B cell (primary cell): ENCODE data around the gene ATP8A2. TPM values are rescaled to one million over a fixed set of nuclear protein-coding genes. Genes with fewer than 3 reads are reported as not detected.

ENCODE experiments used
- ATAC-seq: fragments of 200-7000 bp; cut with Tn5 transposase; one replicate; pipeline ENCODE4 v1.10.0; 2021; ENCODE audit warnings: low read depth, mild to moderate bottlenecking, moderate number of reproducible peaks, moderate library complexity
- CTCF ChIA-PET: fragments of 350-600 bp; sonication (Branson Sonifier 250); formaldehyde crosslinking; loops from one replicate; lab custom pipeline; 2021; ENCODE audit warnings: antibody characterized with exemption, inconsistent platforms; lab: Charles Lee
- POLR2A ChIA-PET: fragments of 350-600 bp; sonication (Branson Sonifier 250); formaldehyde crosslinking; loops from one replicate; lab custom pipeline; 2021; ENCODE audit warnings: antibody characterized with exemption; lab: Charles Lee
- DNase-seq: peaks from one replicate; pipeline ENCODE4 v3.0.0; 2013
- H2AFZ ChIP-seq: 2 replicates; pipeline ENCODE4 v1.6.1; 2012; ENCODE audit warnings: mild to moderate bottlenecking, low read depth, low read length; ENCODE audit not compliant: insufficient read depth, poor library complexity, severe bottlenecking
- H3K27ac ChIP-seq, 2 donors: 1 replicate in 1 of 2; 2 replicates in 1 of 2; pipeline ENCODE4 v1.5.1; 2012 to 2013; ENCODE audit warnings: low read length in 2 of 2, mild to moderate bottlenecking in 2 of 2, moderate library complexity in 1 of 2
- H3K27me3 ChIP-seq, 4 experiments: fragments of 200-600 bp in 1 of 4; sonication (generic) in 1 of 4; replicated peaks in 1 of 4; 1 replicate in 2 of 4; 2 replicates in 2 of 4; pipeline versions ENCODE4 v1.6.1 to v1.7.0; 2013 to 2016; ENCODE audit warnings: low read length in 3 of 4, mild to moderate bottlenecking in 2 of 4, mixed read lengths in 1 of 4, moderate library complexity in 1 of 4; ENCODE audit not compliant: insufficient read depth in 4 of 4, control insufficient read depth in 3 of 4; ENCODE audit errors: control extremely low read depth in 1 of 4
- H3K36me3 ChIP-seq, 2 experiments: replicated peaks in 1 of 2; 1 replicate in 1 of 2; 2 replicates in 1 of 2; pipeline versions ENCODE4 v1.6.1 to v1.7.1; 2013; ENCODE audit warnings: low read length in 1 of 2; ENCODE audit not compliant: insufficient read depth in 2 of 2, control insufficient read depth in 1 of 2; ENCODE audit errors: control extremely low read depth in 1 of 2, extremely low read depth in 1 of 2
- H3K4me1 ChIP-seq, 2 donors: fragments of 200-600 bp in 1 of 2; sonication (generic) in 1 of 2; 1 replicate in 1 of 2; 2 replicates in 1 of 2; pipeline versions ENCODE4 v1.5.1 to v1.6.1; 2013 to 2017; ENCODE audit warnings: low read length in 2 of 2; ENCODE audit not compliant: control insufficient read depth in 2 of 2, insufficient read depth in 2 of 2
- H3K4me2 ChIP-seq: replicated peaks from 2 replicates; pipeline ENCODE3; 2012; ENCODE audit warnings: mild to moderate bottlenecking, low read depth, low read length; ENCODE audit not compliant: poor library complexity, severe bottlenecking
- H3K4me3 ChIP-seq, 5 experiments: fragments of 200-600 bp in 1 of 5; sonication (generic) in 1 of 5; 1 replicate in 3 of 5; 2 replicates in 2 of 5; pipeline versions ENCODE4 v1.5.1 to v1.7.0; 2011 to 2016; ENCODE audit warnings: low read length in 4 of 5, mild to moderate bottlenecking in 4 of 5, low read depth in 2 of 5, control low read depth in 1 of 5, moderate library complexity in 1 of 5; ENCODE audit not compliant: insufficient read depth in 1 of 5; ENCODE audit errors: control extremely low read depth in 1 of 5, extremely low read depth in 1 of 5
- H3K79me2 ChIP-seq: fragments of 200-600 bp; sonication (generic); one replicate; pipeline ENCODE4 v1.6.0; 2016; ENCODE audit warnings: low read length; ENCODE audit not compliant: control insufficient read depth, insufficient read depth
- H3K9ac ChIP-seq: fragments of 200-600 bp; sonication (generic); 2 replicates; pipeline ENCODE4 v1.6.1; 2017; ENCODE audit warnings: mild to moderate bottlenecking, low read length, moderate library complexity
- H3K9me3 ChIP-seq, 3 donors: one replicate each; pipeline versions ENCODE4 v1.6.1 to v1.7.1; 2013; ENCODE audit warnings: low read length in 2 of 3; ENCODE audit not compliant: control insufficient read depth in 2 of 3, insufficient read depth in 1 of 3; ENCODE audit errors: control extremely low read depth in 1 of 3
- H4K20me1 ChIP-seq: 2 replicates; pipeline ENCODE4 v1.6.0; 2012; ENCODE audit warnings: mild to moderate bottlenecking, low read length; ENCODE audit not compliant: insufficient read depth, control insufficient read depth, poor library complexity, severe bottlenecking
- H3K27ac Mint-ChIP-seq: one replicate; pipeline ENCODE4 v1.8.0; 2021; ENCODE audit warnings: mixed read lengths
- H3K27me3 Mint-ChIP-seq: one replicate; pipeline ENCODE4 v1.8.0; 2021; ENCODE audit warnings: mixed read lengths
- H3K4me1 Mint-ChIP-seq: one replicate; pipeline ENCODE4 v1.8.0; 2021; ENCODE audit warnings: mixed read lengths
- H3K4me3 Mint-ChIP-seq: one replicate; pipeline ENCODE4 v1.8.0; 2021; ENCODE audit warnings: mixed read lengths
- H3K9me3 Mint-ChIP-seq: one replicate; pipeline ENCODE4 v1.8.0; 2022; ENCODE audit warnings: mixed read lengths; ENCODE audit not compliant: insufficient read depth
- CTCF ChIP-seq: fragments of 200-600 bp; IDR thresholded peaks from one replicate; pipeline ENCODE4 v1.8.0; 2022; ENCODE audit warnings: antibody characterized with exemption, mild to moderate bottlenecking
- EZH2 ChIP-seq: IDR thresholded peaks from 2 replicates; pipeline ENCODE4 v1.6.1; 2012; ENCODE audit warnings: borderline replicate concordance, low read depth, mild to moderate bottlenecking, moderate library complexity, low read length; ENCODE audit not compliant: insufficient read depth, poor library complexity, severe bottlenecking
- WGBS: methylation state at CpG from one replicate; pipeline ENCODE4 v1.1.5; 2013; ENCODE audit warnings: missing lambda C conversion rate; ENCODE audit not compliant: insufficient coverage; 5-methylcytosine and 5-hydroxymethylcytosine counted together
- intact Hi-C: fragments of 100-400 bp; cut with micrococcal nuclease; formaldehyde crosslinking; loops from one replicate; pipeline ENCODE4 v1.10.0; 2022
- polyA plus RNA-seq: library from polyadenylated mRNA; depleted of rRNA; stranded (reverse); fragments of >200 nt; gene quantifications from 2 replicates; pipeline ENCODE4 v1.2.3, GENCODE V29; 2012
- total RNA-seq, 2 donors: library from RNA; stranded (reverse); fragments of 120-200 nt in 1 of 2; gene quantifications; 1 replicate in 1 of 2; 2 replicates in 1 of 2; pipeline versions ENCODE4 v1.2.3 to v1.2.4, GENCODE V29; 2013 to 2022

The ATP8A2 gene
- total and polyA plus RNA-seq, 2 donors (not counting 1 experiment from before 2014, with no cell fraction given): not detected

- no peak overlapping the region for H3K4me3 Mint-ChIP-seq
- WGBS: no CpG with 5 or more reads among the region's 2 CpGs
- ATAC-seq: no peak
These were observed 649.7 kb downstream of the ATP8A2 start for GRCh38 chr13:26021516-26021915.

DNA sequence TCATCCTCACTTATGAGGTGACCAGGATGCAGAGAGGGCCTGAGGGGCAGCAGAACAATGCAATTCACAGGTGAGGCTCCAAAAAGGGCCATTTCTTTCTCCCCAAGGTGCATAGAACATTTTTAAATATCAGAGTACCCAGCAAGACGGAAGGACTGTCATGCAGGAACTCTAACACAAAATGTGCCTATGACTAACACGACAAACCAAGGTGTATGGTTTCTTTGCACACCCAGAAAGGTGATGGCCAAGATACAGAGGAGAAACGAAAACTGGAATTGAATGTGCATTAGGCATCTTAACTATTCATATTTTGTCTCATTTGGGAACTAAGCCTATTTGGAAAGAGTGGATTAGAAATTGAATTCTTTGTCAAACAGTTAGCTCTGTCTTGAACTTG, 650.2 kb downstream of the ATP8A2 start:
- H3K9ac ChIP-seq: no peak overlapping the region
- no peaks in the 10 kb centered on the region for H3K9me3 ChIP-seq
- ChIA-PET POLR2A (no interaction called here), CTCF (no interaction called here)
- no peaks in the 10 kb centered on the region for H3K4me1 Mint-ChIP-seq
- TF ChIP-seq CTCF (no peak), EZH2 (no peak)
- no peaks in the 10 kb centered on the region for H3K36me3 ChIP-seq
- no peak overlapping the region for H3K27ac Mint-ChIP-seq
- no peaks in the 10 kb centered on the region for H3K27me3 ChIP-seq
- no peaks in the 10 kb centered on the region for H3K4me1 ChIP-seq
- no peak overlapping the region for H3K4me2 ChIP-seq
- no peak overlapping the region for H3K4me3 ChIP-seq
- ATAC-seq: no peak
- intact Hi-C loops: no loop called here
- H4K20me1 ChIP-seq: no peaks in the 10 kb centered on the region
- no peak for DNase-seq
- H3K4me3 Mint-ChIP-seq: no peak overlapping the region
- no peak overlapping the region for H2AFZ ChIP-seq
- no peaks in the 10 kb centered on the region for H3K9me3 Mint-ChIP-seq
- no peaks in the 10 kb centered on the region for H3K79me2 ChIP-seq
- no peak overlapping the region for H3K27ac ChIP-seq
- 80% methylated on average over 1 of the region's 3 CpGs for WGBS
- H3K27me3 Mint-ChIP-seq: peaks cover 29% of the 10 kb centered on the region

More at GRCh38 chr13:26021516-26021915, 649.7 kb downstream of the ATP8A2 start:
- no peaks in the 10 kb centered on the region for H3K27me3 ChIP-seq
- no peaks in the 10 kb centered on the region for H3K79me2 ChIP-seq
- no peaks in the 10 kb centered on the region for H4K20me1 ChIP-seq
- no peak overlapping the region for H3K27ac ChIP-seq
- H2AFZ ChIP-seq: no peak overlapping the region
- DNase-seq: no peak
- H3K4me1 ChIP-seq: no peaks in the 10 kb centered on the region
- no peaks in the 10 kb centered on the region for H3K4me1 Mint-ChIP-seq
- intact Hi-C loops: no loop called here
- H3K36me3 ChIP-seq: no peaks in the 10 kb centered on the region
- H3K4me2 ChIP-seq: no peak overlapping the region
- ChIA-PET POLR2A (no interaction called here), CTCF (no interaction called here)
- H3K27ac Mint-ChIP-seq: no peak overlapping the region
- H3K9me3 Mint-ChIP-seq: no peaks in the 10 kb centered on the region
- no peak overlapping the region for H3K4me3 ChIP-seq
- H3K9ac ChIP-seq: no peak overlapping the region
- no peaks in the 10 kb centered on the region for H3K9me3 ChIP-seq
- peaks cover 29% of the 10 kb centered on the region for H3K27me3 Mint-ChIP-seq
- TF ChIP-seq CTCF (no peak), EZH2 (no peak)
